SHP77 treated with DMSO at 0.1 percent for 48 hours (cell line): ENCODE results near the gene MLX.

Source experiments
- DNase-seq: peaks from one replicate; lab custom pipeline; 2025; lab: John Stamatoyannopoulos, UW

The MLX gene, protein sequence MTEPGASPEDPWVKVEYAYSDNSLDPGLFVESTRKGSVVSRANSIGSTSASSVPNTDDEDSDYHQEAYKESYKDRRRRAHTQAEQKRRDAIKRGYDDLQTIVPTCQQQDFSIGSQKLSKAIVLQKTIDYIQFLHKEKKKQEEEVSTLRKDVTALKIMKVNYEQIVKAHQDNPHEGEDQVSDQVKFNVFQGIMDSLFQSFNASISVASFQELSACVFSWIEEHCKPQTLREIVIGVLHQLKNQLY

DNA sequence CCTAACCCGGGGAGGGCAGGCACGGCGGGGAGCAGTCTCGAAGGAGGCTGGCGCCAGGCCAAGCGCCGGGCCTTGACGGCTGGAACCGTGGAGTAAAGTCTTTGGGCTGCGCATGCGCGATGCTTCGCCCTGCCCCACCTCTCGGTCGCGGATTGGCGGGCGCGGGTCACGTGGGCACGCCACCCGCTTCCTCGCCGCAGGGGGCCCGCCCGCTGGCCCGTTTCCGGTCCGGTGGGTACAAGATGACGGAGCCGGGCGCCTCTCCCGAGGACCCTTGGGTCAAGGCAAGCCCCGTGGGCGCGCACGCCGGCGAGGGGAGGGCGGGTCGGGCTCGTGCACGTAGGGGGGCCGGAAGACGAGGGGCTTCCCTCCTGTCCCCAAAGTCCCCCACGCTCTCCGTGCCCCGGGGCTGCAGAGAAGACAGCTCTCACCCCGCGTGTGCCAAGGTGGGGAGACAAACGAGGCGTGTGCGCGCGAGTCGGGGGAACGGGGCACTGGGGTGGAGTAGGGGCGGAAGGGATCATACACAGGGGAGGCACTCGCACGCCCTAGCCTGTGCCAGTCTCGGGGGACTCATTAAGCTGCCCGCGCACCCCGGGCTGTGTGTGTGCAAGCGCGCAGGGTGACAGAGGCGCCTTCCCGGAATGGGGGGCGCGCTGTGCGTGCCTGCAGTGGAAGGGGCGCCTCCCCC is at the start of gene MLX:
MLX (plus strand) TSS at position 218 of the 691 bp plus-strand sequence; CDS start at position 243, 25 bp downstream.
- DNase-seq: peak; percentile 85

DNA sequence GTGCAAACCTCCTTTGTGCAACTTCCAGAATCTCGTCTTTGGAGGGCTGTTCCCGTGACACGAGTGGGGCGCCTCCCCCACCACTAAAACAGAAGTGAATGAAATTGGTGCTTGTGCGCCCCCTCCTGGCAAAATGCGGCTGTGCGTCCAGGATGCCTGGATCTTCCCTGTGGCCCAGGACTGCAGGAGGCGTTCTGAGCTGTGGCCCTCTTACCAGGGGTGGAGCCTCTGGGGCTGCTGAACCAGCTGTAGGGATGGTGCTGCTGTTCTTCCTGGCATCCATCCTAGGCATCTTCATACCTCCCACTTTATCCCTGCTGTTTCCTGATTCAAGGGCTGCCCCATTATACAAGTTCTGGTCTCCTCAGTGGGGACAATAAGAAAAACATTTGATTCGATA is 49.4 kb upstream of the MLX start:
- DNase-seq: peak; percentile 39

DNA sequence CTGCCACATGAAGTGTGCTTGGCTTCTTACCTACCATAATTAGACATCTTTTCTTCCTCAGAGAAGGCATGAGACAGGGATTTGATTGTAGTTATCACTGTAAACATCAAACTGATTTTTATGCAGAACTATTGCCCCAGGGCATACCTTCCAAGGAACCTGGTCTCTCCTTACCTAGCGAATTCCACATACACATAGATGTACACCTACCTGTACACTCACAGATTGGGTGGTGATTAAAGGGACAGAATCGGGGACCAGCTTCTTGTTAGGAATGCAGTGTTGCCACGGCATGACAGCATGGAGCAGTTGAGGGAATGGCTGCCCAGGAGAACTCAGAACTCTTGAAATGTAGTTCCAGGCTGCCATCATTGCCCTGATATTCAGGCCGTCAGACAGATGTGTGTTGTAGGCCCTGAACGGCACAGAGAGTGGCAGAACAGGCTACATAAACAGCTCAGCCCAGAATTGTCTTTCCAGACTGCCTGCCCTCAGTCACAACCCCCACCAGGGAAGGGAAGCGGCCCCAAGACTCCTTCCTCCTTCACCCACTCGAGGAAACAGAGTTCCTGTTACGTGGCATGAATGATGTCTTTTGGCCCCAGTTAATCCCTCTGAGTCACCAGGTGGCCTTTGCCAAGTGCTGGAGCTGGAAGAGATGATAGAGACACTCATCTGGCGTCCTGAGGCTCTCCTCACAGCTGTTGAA is 48.7 kb upstream of the MLX start:
- DNase-seq: no peak

DNA sequence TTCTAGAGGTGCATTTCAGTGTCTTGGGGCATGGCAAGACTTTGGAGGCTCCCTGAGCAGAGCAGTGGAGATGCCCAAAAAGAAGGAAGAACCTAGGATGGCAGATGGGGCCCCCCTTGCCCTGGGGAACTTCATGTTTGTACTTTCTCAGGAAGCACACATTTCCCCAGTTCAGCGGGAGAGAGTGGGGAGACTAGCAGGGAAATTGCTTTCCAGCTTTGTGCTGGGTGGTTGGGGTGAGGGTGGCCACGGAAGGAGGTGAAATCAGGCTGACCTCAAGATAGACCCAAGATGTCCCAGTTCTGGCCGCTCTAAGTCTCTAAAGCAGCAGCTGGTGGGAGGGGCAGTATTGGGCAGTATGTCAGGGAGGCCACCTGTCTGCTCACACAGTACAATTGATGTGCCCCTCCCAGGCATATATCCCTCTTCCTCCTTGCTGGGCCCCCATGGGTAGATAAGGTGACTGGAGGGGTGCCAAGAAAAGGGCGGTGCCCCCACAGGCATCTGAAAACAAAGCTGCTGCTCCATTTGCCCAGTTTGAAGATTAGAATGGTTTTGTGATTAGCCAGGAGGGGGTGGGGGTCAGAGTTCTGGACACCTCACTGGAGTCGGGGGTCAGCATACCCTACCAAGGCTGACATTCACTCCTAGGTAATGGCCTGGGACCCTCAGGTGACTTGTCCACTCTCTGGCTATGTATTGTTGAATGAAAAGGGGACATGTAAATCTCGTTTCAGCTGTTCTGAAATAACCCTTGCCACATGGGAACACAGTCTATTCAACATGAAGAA is 48.0 kb upstream of the MLX start:
- DNase-seq: no peak

DNA sequence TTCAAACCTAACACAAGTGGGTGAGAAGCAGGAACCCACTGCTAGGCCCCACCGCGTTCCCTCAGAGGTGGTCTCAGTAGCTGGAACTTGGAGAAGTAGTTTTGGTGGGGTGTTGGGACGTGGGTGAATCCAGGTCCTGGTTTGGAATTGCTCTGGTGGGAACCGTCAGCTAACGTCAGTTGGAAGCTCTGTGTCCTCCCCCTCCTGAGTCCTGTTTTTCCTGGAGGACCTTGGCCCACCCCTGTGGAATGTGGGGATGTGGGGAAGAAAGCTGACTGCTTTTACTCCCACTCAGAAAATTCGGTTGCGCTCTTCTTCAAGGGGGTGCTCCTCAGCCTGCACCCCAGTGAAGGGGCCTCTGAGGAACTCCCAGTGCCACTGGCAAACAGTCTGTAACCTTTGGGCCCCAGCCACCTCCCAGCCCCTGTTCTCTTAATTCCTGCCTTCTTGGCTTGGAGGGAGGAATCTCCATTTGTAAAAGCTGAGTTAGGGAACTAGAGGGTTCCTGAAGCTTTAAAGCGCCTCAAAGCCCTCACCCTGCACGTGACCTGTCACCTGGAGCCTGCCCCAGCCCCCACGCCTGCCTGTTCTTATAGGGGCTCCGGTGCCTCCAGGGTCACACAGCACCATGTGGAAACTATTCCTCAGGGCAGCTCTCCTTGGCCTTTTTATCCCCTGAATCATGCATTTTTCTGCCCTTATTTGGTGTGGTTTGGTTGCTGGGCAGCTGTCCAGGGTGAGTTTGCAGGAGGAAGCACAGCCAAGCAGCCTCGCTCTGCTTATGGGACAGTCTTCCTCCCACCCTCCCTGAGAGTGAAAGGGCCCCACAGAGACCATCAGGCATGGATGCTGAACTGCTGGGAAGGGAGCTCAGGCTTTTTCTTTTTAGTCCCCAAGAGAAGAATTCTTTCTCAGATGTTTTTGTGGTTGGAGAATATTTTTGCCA is 47.1 kb upstream of the MLX start:
- no peak for DNase-seq

DNA sequence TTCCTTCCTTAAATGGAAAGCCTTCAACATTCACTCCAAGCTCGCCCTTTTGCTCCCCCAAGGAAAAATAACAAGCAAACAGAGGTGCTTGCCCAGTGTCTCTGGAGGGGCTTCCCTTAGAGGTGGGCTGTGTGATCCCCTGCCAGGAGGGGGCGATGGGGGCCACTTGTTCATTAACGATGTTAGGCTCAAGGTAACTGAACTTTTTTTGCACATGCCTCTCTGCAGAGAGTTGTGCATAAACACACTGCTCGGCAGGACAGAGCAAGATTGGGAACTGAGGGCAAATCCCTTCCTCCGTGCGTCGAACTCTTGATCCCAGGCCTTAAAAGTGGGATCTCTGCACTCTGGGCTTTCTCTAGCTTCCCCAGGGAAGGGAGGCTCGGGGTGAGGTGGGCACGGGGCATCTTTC is 46.4 kb upstream of the MLX start:
- DNase-seq: no peak

DNA sequence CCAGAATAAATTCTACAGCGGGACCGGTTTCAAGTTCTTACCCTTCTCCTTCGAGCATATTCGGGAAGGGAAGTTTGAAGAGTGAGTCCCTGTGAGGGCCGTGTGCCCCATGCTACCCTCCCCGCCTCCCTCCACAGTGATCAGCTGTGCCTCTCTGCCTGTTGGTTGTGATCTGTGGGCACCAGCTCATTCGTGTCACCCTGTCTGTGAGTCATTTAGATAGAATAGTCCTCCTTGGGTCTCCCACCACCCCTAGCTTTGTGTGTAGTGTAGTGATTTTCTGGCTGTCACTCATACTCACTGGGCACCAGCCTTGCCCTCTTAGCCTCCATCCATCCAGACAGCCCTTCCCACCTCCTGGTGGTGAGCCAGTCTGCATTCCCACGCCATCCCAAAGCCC is 45.9 kb upstream of the MLX start:
- no peak for DNase-seq

DNA sequence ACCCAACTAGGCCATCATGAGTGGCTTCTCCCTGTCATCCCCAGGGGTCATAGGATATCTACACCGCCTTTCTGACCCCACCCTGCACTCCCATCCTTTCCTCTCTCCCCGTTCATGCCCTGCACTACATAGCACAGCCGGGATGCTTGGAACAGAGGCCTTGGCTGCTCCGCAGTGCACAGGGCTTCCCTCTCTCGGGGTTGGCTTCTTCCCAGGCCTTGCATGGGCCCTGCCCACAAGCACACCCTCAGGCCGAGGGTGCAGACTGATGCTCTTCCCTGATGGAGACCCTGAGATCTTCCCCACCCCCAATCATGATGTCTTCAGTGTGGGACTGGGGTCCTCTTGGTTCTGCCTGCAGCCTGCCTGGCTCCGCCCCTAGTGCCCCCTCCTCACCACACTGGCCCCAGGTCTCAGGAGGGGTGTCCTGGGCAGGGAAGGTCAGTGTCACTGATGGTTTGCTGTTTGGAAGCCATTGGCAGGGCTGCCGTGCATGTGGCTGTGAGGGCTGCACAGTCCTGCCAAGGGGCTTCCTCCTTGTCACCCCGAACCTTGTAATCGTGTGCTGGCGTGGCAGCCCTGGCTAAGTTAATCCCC is 45.1 kb upstream of the MLX start:
- no peak for DNase-seq

DNA sequence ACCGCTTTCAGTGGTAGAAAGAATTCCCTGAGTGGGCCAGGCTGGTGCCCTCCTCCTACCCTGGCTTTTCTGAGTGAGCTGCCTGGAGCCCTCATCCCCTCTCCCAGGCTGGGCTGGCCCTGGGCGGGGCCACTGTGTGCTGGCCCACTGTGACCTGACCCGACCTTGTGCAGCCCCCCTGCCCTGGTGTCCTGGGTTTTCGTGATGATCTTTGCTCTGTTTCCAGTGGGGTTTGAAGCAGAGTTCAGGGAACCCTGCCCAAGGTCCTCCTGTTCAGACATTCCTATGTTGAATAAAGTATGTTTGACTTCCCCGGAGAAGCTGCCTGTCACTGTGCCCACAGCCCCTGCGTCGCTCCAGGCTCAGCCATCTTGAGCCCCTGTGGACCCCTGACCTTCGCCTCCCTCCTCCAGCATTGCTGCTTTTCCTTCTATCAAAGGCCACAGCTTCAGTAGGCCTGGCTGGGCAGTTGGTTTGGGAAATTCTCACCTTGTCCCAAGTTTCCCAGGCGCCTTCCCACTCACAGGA is 44.6 kb upstream of the MLX start:
- DNase-seq: no peak

DNA sequence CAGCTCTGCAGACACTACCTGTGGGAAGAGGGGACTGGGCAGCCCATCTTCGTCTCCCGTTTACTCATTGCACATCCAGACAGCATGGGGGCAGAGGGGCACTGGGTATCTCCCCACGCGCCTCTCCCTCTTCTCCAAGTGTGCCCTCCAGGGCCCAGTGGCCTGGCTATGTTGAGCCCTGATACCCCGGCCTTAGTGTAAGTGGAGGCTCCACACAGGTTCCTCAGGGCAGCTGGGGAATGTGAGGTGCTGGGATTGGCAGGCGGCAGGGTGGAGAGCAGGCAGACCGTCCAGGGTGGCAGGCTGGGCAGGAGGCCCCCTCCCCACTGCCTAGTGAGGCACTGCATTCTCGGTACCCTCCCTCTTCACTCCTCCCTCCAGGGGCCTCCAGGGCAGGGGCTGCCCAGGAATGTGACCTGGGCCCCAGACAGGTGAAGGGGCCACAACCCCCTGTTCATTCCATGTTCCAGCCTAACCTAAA is 44.1 kb upstream of the MLX start:
- DNase-seq: no peak

DNA sequence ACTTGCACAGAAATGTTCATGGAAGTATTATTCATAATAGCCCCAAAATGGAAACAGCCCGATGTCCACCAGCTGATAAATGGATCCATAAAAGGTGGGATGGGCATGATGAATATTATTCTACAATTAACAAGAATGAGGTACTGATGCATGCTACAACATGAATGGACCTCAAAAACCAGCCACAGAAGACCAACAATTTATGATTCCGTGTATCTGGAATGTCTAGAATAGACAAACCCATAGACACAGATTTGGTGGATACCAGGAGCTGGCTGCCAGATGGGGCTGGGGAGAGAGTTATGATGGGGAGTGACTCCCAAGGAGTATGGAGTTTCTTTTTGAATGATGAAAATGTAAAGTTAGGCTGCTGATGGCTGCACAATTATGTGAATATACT is 41.7 kb upstream of the MLX start:
- DNase-seq: no peak

DNA sequence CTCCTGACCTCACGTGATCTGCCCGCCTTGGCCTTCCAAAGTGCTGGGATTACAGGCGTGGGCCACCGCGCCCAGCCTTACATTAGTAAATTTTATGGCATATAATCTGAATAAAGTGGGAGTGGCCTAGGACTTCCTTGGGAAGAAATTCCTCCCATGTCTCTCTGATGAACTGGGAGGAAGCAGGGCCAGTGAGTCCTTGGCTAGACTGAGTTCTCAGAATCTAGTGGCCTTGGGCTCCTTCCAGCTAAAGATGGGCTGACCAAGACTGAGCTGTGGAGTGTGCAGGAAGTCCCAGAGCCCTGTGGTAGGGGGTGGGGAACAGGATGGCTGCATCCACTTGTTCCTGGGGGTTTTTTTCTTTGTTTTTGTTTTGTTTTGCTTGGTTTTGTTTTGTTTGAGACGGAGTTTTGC is 40.9 kb upstream of the MLX start:
- DNase-seq: no peak

DNA sequence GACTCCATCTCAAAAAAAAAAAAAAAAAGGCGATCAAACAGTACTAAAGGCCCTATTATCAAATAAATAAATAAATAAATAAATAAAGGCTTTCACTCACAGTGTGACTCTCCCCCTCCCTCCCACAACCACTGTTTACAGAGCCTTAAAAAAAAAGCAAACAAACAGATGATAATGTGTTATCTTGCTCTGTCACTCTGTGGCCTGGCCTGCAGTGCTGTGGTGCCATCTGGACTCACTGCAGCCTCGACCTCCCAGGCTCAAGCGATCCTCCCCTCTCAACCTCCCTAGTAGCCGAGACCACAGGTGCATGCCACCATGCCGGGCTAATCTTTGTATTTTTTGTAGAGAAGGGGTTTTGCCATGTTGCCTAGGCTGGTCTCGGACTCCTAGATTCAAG is 39.0 kb upstream of the MLX start:
- no peak for DNase-seq

DNA sequence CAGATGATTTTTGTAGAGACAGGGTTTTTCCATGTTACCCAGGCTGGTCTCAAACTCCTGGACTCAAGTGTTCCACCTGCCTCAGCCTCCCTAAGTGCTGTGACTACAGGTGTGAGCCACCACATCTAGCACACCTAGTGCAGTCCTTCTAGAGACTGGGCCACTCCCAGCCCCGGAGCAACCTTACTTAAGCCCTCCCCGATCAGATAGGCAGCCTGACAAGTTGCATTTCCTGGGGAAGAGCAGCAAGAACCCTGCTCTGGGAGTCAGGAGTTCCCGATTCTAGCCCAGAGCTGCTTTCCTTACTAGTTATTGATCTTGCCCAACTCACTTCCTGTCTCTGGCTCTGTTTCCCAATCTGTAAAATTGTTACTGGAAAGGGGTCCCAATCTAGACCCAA is 37.8 kb upstream of the MLX start:
- DNase-seq: no peak

DNA sequence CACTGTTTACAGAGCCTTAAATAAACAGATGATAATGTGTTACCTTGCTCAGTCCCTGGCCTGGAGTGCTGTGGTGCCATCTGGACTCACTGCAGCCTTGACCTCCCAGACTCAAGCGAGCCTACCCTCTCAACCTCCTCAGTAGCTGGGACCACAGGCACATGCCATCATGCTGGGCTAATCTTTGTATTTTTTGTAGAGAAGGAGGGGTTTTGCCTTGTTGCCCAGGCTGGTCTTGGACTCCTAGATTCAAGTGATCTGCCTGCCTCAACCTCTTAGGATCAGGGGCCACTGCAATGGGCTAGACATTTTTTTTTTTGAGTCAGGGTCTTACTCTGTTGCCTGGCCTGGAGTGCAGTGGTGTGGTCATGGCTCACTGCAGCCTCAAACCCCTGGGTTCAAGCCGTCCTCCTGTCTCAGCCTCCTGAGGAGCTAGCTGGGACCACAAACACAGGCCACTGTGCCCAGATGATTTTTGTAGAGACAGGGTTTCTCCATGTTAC is 35.9 kb upstream of the MLX start:
- no peak for DNase-seq

DNA sequence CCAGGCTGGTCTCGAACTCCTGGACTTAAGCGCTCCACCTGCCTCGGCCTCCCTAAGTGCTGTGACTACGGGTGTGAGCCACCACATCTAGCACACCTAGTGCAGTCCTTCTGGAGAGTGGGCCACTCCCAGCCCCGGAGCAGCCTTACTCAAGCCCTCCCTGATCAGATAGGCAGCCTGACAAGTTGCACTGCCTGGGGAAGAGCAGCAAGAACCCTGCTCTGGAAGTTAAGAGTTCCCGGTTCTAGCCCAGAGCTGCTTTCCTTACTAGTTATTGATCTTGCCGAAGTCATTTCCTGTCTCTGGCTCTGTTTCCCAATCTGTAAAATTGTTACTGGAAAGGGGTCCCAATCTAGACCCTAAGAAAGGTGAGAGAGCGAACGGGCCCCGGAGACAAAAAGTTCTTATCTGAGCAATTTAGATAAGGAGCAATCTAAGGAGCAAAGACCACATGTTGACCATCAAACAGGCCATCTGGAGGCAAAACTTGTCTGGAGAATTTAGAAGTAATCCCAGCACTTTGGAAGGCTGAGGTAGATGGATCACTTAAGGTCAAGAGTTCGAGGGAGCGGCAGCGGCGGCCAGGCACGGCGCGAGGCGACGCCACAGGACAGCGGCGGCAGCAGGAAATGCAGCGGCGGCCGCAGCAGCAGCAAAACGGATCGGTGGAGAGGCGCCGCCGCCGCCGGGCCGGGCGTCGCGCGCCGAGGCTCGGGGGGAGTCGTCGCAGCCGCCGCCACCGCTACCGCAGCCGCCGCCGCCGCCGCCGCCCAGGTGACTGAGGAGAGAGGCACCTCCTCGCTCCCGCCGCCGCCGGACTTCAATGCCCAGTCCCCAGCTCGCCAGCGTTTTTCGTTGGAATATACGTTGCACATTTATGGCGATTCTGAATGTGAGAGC is 35.2 kb upstream of the MLX start:
- DNase-seq: peak; percentile 58

DNA sequence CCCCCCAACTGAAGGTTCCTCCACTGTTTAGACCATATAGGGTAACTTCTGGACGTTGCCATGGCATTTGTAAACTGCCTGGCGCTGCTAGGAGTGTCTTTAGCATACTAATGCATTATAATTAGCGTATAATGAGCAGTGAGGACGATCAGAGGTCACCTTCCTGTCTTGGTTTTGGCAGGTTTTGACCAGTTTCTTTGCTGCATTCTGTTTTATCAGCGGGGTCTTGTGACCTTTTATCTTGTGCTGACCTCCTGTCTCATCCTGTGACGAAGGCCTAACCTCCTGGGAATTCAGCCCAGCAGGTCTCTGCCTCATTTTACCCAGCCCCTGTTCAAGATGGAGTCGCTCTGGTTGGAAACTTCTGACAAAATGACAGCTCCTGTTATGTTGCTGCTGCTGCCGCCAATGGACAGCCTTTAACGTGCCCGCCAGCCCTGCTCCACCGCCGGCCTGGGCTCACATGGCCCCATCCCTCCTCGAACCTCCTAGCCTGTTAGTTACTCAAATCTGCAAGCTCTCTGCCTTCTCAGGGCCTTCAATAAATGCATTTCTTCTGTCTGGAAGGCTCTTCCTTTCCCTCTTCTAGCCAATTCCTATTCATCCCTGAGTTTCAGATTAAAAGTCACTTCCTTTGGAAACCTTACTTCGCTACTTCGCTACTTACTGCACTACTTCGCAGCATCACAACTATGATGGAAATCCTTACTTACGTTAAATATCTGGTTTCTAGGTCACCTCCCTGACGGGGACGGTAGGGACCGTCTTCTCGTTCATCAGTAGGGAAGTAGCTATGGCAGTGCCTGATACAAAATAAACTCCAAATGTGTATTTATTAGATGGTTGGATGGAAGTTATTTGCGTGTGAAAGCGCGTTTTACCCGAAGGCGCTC is 31.5 kb upstream of the MLX start:
- DNase-seq: peak; percentile 76

DNA sequence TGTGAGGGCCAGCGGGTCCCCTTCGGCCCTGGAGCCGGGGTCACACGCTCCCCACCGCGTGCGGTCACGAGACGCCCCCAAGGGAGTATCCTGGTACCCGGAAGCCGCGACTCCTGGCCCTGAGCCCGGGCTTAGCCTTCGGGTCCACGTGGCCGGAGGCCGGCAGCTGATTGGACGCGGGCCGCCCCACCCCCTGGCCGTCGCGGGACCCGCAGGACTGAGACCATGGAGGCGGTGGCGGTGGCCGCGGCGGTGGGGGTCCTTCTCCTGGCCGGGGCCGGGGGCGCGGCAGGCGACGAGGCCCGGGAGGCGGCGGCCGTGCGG is 30.9 kb upstream of the MLX start, which contains the start of gene NAGLU:
NAGLU (plus strand) TSS at position 194 of the 324 bp plus-strand sequence; CDS start at position 226, 32 bp downstream.
- peak; percentile 79 for DNase-seq
